Gastrocnemius medialis (tissue), 4 donors: Measurements from ENCODE around the gene MYLK2. TPM values are rescaled to one million over a fixed set of nuclear protein-coding genes. Genes with fewer than 3 reads are reported as not detected.

Source experiments
- ATAC-seq, 2 donors: fragments of 150-250 bp; one replicate each; pipeline ENCODE4 v1.9.1; 2016
- DNase-seq, 2 donors: peaks; one replicate each; pipeline ENCODE4 v3.0.0-alpha.2; 2019
- H3K27ac ChIP-seq, 4 donors: fragments of 200-600 bp; sonication (generic); 1 replicate in 1 of 4; 2 replicates in 3 of 4; pipeline ENCODE4 v1.5.1; 2016 to 2018; ENCODE audit warnings: mild to moderate bottlenecking in 2 of 4, moderate library complexity in 1 of 4
- H3K27me3 ChIP-seq, 3 donors: fragments of 200-600 bp; sonication (generic) in 2 of 3; 1 replicate in 1 of 3; 2 replicates in 2 of 3; pipeline versions ENCODE4 v1.5.1 to v1.6.0; 2016 to 2019; ENCODE audit warnings: mild to moderate bottlenecking in 1 of 3, moderate library complexity in 1 of 3
- H3K36me3 ChIP-seq, 2 donors: fragments of 200-600 bp; sonication (generic) in 1 of 2; one replicate each; pipeline ENCODE4 v1.5.1; 2017 to 2018
- H3K4me1 ChIP-seq, 2 donors: fragments of 200-600 bp; sonication (generic) in 1 of 2; one replicate each; pipeline ENCODE4 v1.5.1; 2016 to 2017; ENCODE audit warnings: mild to moderate bottlenecking in 2 of 2
- H3K4me3 ChIP-seq, 4 donors: fragments of 200-600 bp; sonication (generic) in 3 of 4; 1 replicate in 1 of 4; 2 replicates in 3 of 4; pipeline ENCODE4 v1.5.1; 2016 to 2019; ENCODE audit warnings: mild to moderate bottlenecking in 2 of 4
- H3K9me3 ChIP-seq, 3 donors: fragments of 200-600 bp; sonication (generic) in 2 of 3; 1 replicate in 1 of 3; 2 replicates in 2 of 3; pipeline ENCODE4 v1.5.1; 2016 to 2019
- CTCF ChIP-seq, 5 experiments: fragments of 450-650 bp in 3 of 5; fragments of 200-600 bp in 2 of 5; sonication (generic) in 2 of 5; IDR thresholded peaks in 4 of 5; conservative IDR thresholded peaks in 1 of 5; 1 replicate in 4 of 5; 2 replicates in 1 of 5; pipeline ENCODE4 v1.5.1; 2016 to 2019; ENCODE audit warnings: antibody characterized with exemption in 5 of 5, mild to moderate bottlenecking in 3 of 5, moderate library complexity in 3 of 5
- POLR2A ChIP-seq, 2 donors: fragments of 450-650 bp; IDR thresholded peaks; one replicate each; pipeline ENCODE4 v1.6.1; 2017; ENCODE audit warnings: antibody characterized with exemption in 2 of 2, mild to moderate bottlenecking in 2 of 2, moderate library complexity in 2 of 2
- in situ Hi-C, 4 donors: fragments of 200-750 bp; cut with MboI; loops; one replicate each; pipeline versions ENCODE4 v1.15.0 to v1.8.0; 2017; ENCODE audit warnings: low sequenced_read_pairs in 4 of 4
- intact Hi-C: fragments of 100-400 bp; cut with DNase I; formaldehyde crosslinking; loops from one replicate; pipeline ENCODE4 v1.15.1; 2023; ENCODE audit warnings: low total_unique reads
- total RNA-seq, 4 donors: library from RNA; depleted of rRNA; stranded (reverse); fragments of >200 nt; gene quantifications; one replicate each; pipeline versions ENCODE4 v1.1.0 to v1.2.3, GENCODE V29; 2016

Gene MYLK2
- total RNA-seq, 4 donors from 2014 or later = 17.2 to 255 (median 88.4) TPM

GRCh38 chr20:31883829-31884228 lies 64.7 kb downstream of the MYLK2 start:
- Histone ChIP-seq H3K9me3 (no peaks in the 10 kb centered on the region), H3K27ac (no peak overlapping the region), H3K36me3 (no peaks in the 10 kb centered on the region), H3K4me3 (no peak overlapping the region), H3K27me3 (peaks cover 0 to 2% (median 0%) of the 10 kb centered on the region in 3 donors), H3K4me1 (no peaks in the 10 kb centered on the region)
- in situ Hi-C loops = no loop called here
- ATAC-seq = no peak
- intact Hi-C loops = no loop called here
- DNase-seq = no peak
- TF ChIP-seq CTCF (IDR thresholded peaks at IDR 0.05 in 4 of 5, conservative IDR thresholded peaks at IDR 0.05 in 1 of 5) (no peak), POLR2A (IDR thresholded peaks at IDR 0.05) (no peak)

Other genes starting within 250 kb of the MYLK2 start
- 100 to 1,000 TPM; 115 to 206 (median 148) TPM for gene ID1, start 214.1 kb upstream of the MYLK2 start, total RNA-seq
- 10 to 100 TPM in 1 of 4 donors, 1 to 10 TPM in 3; 3.9 to 10.4 (median 4.3) TPM for gene COX4I2, start 181.4 kb upstream of the MYLK2 start, total RNA-seq
- gene BCL2L1, start 96.5 kb upstream of the MYLK2 start, total RNA-seq = 10 to 100 TPM; 41.5 to 87.8 (median 55.3) TPM
- gene TPX2, start 80.1 kb upstream of the MYLK2 start, total RNA-seq = 1 to 10 TPM in 2 of 4 donors, under 1 TPM in 2; 0.46 to 1.9 (median 1.0) TPM
- under 1 TPM in 1 of 4 donors, not detected in 3; 0.33 TPM for gene FOXS1, start 26.2 kb downstream of the MYLK2 start, total RNA-seq
- gene DUSP15, start 51.2 kb downstream of the MYLK2 start, total RNA-seq = 1 to 10 TPM in 1 of 4 donors, not detected in 3; 1.1 TPM
- gene TTLL9, start 51.3 kb downstream of the MYLK2 start, total RNA-seq = not detected
- 10 to 100 TPM in 2 of 4 donors, 1 to 10 TPM in 2; 7.0 to 12.9 (median 9.6) TPM for gene PDRG1, start 132.7 kb downstream of the MYLK2 start, total RNA-seq
- gene XKR7, start 148.8 kb downstream of the MYLK2 start, total RNA-seq = not detected
- gene CCM2L, start 191.1 kb downstream of the MYLK2 start, total RNA-seq = 1 to 10 TPM; 2.2 to 5.8 (median 3.2) TPM
- 1 to 10 TPM; 1.4 to 4.7 (median 4.2) TPM for gene HCK, start 232.9 kb downstream of the MYLK2 start, total RNA-seq